ENCODE measurements around the gene CFAP251.

GRCh38 chr12:122012184-122012583, 93.8 kb downstream of the CFAP251 start:
- TF ChIP-seq CTCF (IDR thresholded peaks at IDR 0.05; ENCODE audit: extremely low read depth in 1 of 2, insufficient read depth in 1 of 2, low read depth in 1 of 2, low read length in 2 of 2) (no peak), POLR2A (IDR thresholded peaks at IDR 0.05; ENCODE audit: low read depth, low read length) (no peak), MYC (IDR thresholded peaks at IDR 0.05; ENCODE audit: low read depth, low read length) (no peak), EZH2 (IDR thresholded peaks at IDR 0.05; ENCODE audit: borderline replicate concordance, low read depth, low read length, severe bottlenecking) (no peak), POLR2AphosphoS5 (IDR thresholded peaks at IDR 0.05; ENCODE audit: insufficient read depth, low read depth, low read length) (no peak), GATA2 (IDR thresholded peaks at IDR 0.05; ENCODE audit: insufficient read depth, insufficient read length, low read depth, low read length) (no peak), FOS (IDR thresholded peaks at IDR 0.05; ENCODE audit: borderline replicate concordance, insufficient read depth, low read length) (no peak)
